WTC11 (cell line): ENCODE data around the gene CBFA2T2. TPM values are rescaled to one million over a fixed set of nuclear protein-coding genes. Genes with fewer than 3 reads are reported as not detected.

Source experiments
- ATAC-seq: fragments of 200-7000 bp; cut with Tn5 transposase; 2 replicates; pipeline ENCODE4 v1.10.0; 2021; ENCODE audit warnings: mild to moderate bottlenecking, moderate library complexity
- CTCF ChIA-PET: fragments of 300-600 bp; sonication (Branson Sonifier 250); formaldehyde crosslinking; loops from one replicate; lab custom pipeline; 2021; ENCODE audit warnings: antibody characterized with exemption; lab: Charles Lee
- POLR2A ChIA-PET: fragments of 350-600 bp; sonication (Branson Sonifier 250); formaldehyde crosslinking; loops from one replicate; lab custom pipeline; 2021; ENCODE audit warnings: antibody characterized with exemption; lab: Charles Lee
- DNase-seq: peaks from one replicate; pipeline ENCODE4 v3.0.0; 2021; ENCODE audit warnings: low spot score
- H3K27ac Mint-ChIP-seq: 2 replicates; pipeline ENCODE4 v1.8.0; 2021; ENCODE audit warnings: mixed read lengths
- H3K27me3 Mint-ChIP-seq: 2 replicates; pipeline ENCODE4 v1.8.0; 2021; ENCODE audit warnings: low read depth, mild to moderate bottlenecking, moderate library complexity, mixed read lengths
- H3K36me3 Mint-ChIP-seq: 2 replicates; pipeline ENCODE4 v1.8.0; 2021; ENCODE audit warnings: mixed read lengths
- H3K4me1 Mint-ChIP-seq: 2 replicates; pipeline ENCODE4 v1.8.0; 2022; ENCODE audit warnings: mixed read lengths
- H3K4me3 Mint-ChIP-seq: 2 replicates; pipeline ENCODE4 v1.8.0; 2021; ENCODE audit warnings: mild to moderate bottlenecking, moderate library complexity, mixed read lengths
- H3K9me3 Mint-ChIP-seq: 2 replicates; pipeline ENCODE4 v1.8.0; 2021; ENCODE audit warnings: mixed read lengths
- CREM ChIP-seq: sonication (generic); formaldehyde crosslinking; IDR thresholded peaks from 2 replicates; pipeline ENCODE4 v1.8.1; 2022; ENCODE audit warnings: mild to moderate bottlenecking, missing genetic modification reagents, moderate library complexity
- EMX1 ChIP-seq: fragments of 250-450 bp; sonication (Bioruptor Pico); IDR thresholded peaks from 2 replicates; pipeline ENCODE4 v1.8.0; 2021; ENCODE audit warnings: mild to moderate bottlenecking
- ETV6 ChIP-seq: sonication (generic); formaldehyde crosslinking; IDR thresholded peaks from 2 replicates; pipeline ENCODE4 v1.8.1; 2022; ENCODE audit warnings: mild to moderate bottlenecking, missing genetic modification reagents
- FOXP1 ChIP-seq: sonication (generic); formaldehyde crosslinking; IDR thresholded peaks from 2 replicates; pipeline ENCODE4 v1.8.0; 2022; ENCODE audit warnings: missing genetic modification reagents, mild to moderate bottlenecking, moderate library complexity, borderline replicate concordance
- IRF2 ChIP-seq: sonication (generic); formaldehyde crosslinking; IDR thresholded peaks from 2 replicates; pipeline ENCODE4 v1.8.0; 2022; ENCODE audit warnings: low read depth, missing genetic modification reagents, borderline replicate concordance
- MXD4 ChIP-seq: fragments of 250-450 bp; sonication (Bioruptor Pico); IDR thresholded peaks from 2 replicates; pipeline ENCODE4 v1.8.0; 2021; ENCODE audit warnings: mild to moderate bottlenecking, moderate library complexity, borderline replicate concordance
- NR3C1 ChIP-seq: sonication (generic); formaldehyde crosslinking; conservative IDR thresholded peaks from 2 replicates; pipeline ENCODE4 v1.8.1; 2023; ENCODE audit warnings: low read depth, mild to moderate bottlenecking, missing genetic modification reagents
- OVOL2 ChIP-seq: fragments of 250-450 bp; sonication (Bioruptor Pico); IDR thresholded peaks from 2 replicates; pipeline ENCODE4 v1.9.0; 2021; ENCODE audit warnings: mild to moderate bottlenecking, borderline replicate concordance
- RORB ChIP-seq: fragments of 250-450 bp; sonication (Bioruptor Pico); IDR thresholded peaks from 2 replicates; pipeline ENCODE4 v1.9.0; 2021; ENCODE audit warnings: mild to moderate bottlenecking
- SMAD3 ChIP-seq: sonication (generic); formaldehyde crosslinking; IDR thresholded peaks from 2 replicates; pipeline ENCODE4 v1.8.0; 2022; ENCODE audit warnings: missing genetic modification reagents, mild to moderate bottlenecking, borderline replicate concordance
- SP1 ChIP-seq: sonication (generic); formaldehyde crosslinking; conservative IDR thresholded peaks from 2 replicates; pipeline ENCODE4 v1.8.1; 2022; ENCODE audit warnings: missing genetic modification reagents
- TCF7 ChIP-seq: sonication (generic); formaldehyde crosslinking; IDR thresholded peaks from 2 replicates; pipeline ENCODE4 v1.8.0; 2022; ENCODE audit warnings: mild to moderate bottlenecking, low read depth, missing genetic modification reagents, moderate library complexity
- TEAD4 ChIP-seq: sonication (generic); formaldehyde crosslinking; IDR thresholded peaks from 2 replicates; pipeline ENCODE4 v1.8.0; 2022; ENCODE audit warnings: mild to moderate bottlenecking, missing genetic modification reagents
- TP53 ChIP-seq: sonication (generic); formaldehyde crosslinking; IDR thresholded peaks from 2 replicates; pipeline ENCODE4 v1.8.1; 2023; ENCODE audit warnings: mild to moderate bottlenecking, missing genetic modification reagents
- ZNF121 ChIP-seq: sonication (generic); formaldehyde crosslinking; IDR thresholded peaks from 2 replicates; pipeline ENCODE4 v1.8.0; 2023; ENCODE audit warnings: missing genetic modification reagents
- ZNF423 ChIP-seq: fragments of 250-450 bp; sonication (Bioruptor Pico); IDR thresholded peaks from 2 replicates; pipeline ENCODE4 v2.1.2; 2022; ENCODE audit warnings: mild to moderate bottlenecking, moderate library complexity
- total RNA-seq: library from RNA; stranded (reverse); gene quantifications from 3 replicates; pipeline ENCODE4 v1.2.3, GENCODE V29; 2021
- TF ChIP-seq, protein P1 (sequence below): fragments of 200-600 bp; IDR thresholded peaks from 2 replicates; pipeline ENCODE4 v1.8.0; 2022; ENCODE audit warnings: antibody characterized with exemption
- TF ChIP-seq, protein P2 (sequence below): sonication (generic); formaldehyde crosslinking; IDR thresholded peaks from 2 replicates; pipeline ENCODE4 v1.8.0; 2022; ENCODE audit warnings: mild to moderate bottlenecking, missing genetic modification reagents
- TF ChIP-seq, protein P3 (sequence below): sonication (generic); formaldehyde crosslinking; IDR thresholded peaks from 2 replicates; pipeline ENCODE4 v1.8.1; 2023; ENCODE audit warnings: mild to moderate bottlenecking, missing genetic modification reagents
- TF ChIP-seq, protein P4 (sequence below): sonication (generic); formaldehyde crosslinking; IDR thresholded peaks from 2 replicates; pipeline ENCODE4 v1.8.0; 2022; ENCODE audit warnings: mild to moderate bottlenecking, missing genetic modification reagents
- TF ChIP-seq, protein P5 (sequence below): sonication (generic); formaldehyde crosslinking; IDR thresholded peaks from 2 replicates; pipeline ENCODE4 v1.8.1; 2023; ENCODE audit warnings: mild to moderate bottlenecking, missing genetic modification reagents, moderate library complexity
- TF ChIP-seq, protein P6 (sequence below): sonication (generic); formaldehyde crosslinking; IDR thresholded peaks from 2 replicates; pipeline ENCODE4 v1.8.1; 2023; ENCODE audit warnings: mild to moderate bottlenecking, missing genetic modification reagents, borderline replicate concordance

CBFA2T2 gene
- total RNA-seq, 1 experiment from 2014 or later, result 22.1 TPM

DNA sequence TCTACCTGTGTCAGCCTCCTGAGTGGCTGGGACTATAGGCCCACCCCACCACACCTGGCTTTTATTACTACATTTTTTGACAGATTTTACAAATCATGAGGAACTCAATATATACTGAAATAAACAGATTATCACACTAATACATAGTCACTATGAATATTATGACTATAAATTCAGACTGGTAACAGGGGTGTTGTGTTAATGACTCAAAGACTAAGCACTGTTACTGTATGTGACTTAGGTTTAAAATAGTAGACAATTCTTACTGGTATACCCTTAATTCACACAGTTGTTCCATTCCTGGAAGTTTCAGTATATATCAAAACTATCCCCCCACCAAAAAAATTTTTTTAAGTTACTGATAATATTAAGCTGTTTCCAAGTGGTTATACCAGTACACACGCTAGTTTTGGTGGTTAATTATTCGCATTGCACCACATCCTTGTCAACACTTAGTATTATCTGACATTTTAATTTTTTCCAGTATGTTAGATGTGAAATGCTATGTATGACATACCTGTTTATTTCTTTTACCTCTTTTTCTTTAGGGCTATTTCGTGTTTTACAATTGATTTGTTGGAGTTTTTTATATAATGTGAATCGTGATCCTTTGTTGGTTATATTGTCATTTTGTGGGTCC, 137.8 kb downstream of the CBFA2T2 start:
- DNase-seq, result no peak
- Mint-ChIP-seq H3K36me3 (peaks cover 45% of the 10 kb centered on the region), H3K4me3 (no peak overlapping the region), H3K9me3 (no peaks in the 10 kb centered on the region)
- TF ChIP-seq ZNF121 (CRISPR knock-in tag), result no peak
- no peak for TF ChIP-seq TEAD4 (CRISPR knock-in tag)
- TF ChIP-seq SMAD3 (CRISPR knock-in tag), result no peak
- TF ChIP-seq, protein P1, sequence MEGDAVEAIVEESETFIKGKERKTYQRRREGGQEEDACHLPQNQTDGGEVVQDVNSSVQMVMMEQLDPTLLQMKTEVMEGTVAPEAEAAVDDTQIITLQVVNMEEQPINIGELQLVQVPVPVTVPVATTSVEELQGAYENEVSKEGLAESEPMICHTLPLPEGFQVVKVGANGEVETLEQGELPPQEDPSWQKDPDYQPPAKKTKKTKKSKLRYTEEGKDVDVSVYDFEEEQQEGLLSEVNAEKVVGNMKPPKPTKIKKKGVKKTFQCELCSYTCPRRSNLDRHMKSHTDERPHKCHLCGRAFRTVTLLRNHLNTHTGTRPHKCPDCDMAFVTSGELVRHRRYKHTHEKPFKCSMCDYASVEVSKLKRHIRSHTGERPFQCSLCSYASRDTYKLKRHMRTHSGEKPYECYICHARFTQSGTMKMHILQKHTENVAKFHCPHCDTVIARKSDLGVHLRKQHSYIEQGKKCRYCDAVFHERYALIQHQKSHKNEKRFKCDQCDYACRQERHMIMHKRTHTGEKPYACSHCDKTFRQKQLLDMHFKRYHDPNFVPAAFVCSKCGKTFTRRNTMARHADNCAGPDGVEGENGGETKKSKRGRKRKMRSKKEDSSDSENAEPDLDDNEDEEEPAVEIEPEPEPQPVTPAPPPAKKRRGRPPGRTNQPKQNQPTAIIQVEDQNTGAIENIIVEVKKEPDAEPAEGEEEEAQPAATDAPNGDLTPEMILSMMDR, result no peak
- TF ChIP-seq, protein P2, sequence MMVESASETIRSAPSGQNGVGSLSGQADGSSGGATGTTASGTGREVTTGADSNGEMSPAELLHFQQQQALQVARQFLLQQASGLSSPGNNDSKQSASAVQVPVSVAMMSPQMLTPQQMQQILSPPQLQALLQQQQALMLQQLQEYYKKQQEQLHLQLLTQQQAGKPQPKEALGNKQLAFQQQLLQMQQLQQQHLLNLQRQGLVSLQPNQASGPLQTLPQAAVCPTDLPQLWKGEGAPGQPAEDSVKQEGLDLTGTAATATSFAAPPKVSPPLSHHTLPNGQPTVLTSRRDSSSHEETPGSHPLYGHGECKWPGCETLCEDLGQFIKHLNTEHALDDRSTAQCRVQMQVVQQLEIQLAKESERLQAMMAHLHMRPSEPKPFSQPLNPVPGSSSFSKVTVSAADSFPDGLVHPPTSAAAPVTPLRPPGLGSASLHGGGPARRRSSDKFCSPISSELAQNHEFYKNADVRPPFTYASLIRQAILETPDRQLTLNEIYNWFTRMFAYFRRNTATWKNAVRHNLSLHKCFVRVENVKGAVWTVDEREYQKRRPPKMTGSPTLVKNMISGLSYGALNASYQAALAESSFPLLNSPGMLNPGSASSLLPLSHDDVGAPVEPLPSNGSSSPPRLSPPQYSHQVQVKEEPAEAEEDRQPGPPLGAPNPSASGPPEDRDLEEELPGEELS (CRISPR knock-in tag), result no peak
- TF ChIP-seq, protein P3, sequence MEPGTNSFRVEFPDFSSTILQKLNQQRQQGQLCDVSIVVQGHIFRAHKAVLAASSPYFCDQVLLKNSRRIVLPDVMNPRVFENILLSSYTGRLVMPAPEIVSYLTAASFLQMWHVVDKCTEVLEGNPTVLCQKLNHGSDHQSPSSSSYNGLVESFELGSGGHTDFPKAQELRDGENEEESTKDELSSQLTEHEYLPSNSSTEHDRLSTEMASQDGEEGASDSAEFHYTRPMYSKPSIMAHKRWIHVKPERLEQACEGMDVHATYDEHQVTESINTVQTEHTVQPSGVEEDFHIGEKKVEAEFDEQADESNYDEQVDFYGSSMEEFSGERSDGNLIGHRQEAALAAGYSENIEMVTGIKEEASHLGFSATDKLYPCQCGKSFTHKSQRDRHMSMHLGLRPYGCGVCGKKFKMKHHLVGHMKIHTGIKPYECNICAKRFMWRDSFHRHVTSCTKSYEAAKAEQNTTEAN (CRISPR knock-in tag), result no peak
- TF ChIP-seq TCF7 (CRISPR knock-in tag), result no peak
- TF ChIP-seq CREM, result no peak
- no peak for TF ChIP-seq RORB (CRISPR knock-in tag)
- no peak for TF ChIP-seq ETV6
- no peak for TF ChIP-seq SP1
- TF ChIP-seq FOXP1 (CRISPR knock-in tag), result no peak
- TF ChIP-seq, protein P4, sequence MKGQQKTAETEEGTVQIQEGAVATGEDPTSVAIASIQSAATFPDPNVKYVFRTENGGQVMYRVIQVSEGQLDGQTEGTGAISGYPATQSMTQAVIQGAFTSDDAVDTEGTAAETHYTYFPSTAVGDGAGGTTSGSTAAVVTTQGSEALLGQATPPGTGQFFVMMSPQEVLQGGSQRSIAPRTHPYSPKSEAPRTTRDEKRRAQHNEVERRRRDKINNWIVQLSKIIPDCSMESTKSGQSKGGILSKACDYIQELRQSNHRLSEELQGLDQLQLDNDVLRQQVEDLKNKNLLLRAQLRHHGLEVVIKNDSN (CRISPR knock-in tag), result no peak
- TF ChIP-seq, all 79 proteins: peak for 0
- ChIA-PET POLR2A (no interaction called here), CTCF (interaction anchor here (1.0 kb wide), 1 partner anchor 170 kb away, joined by 4 read pairs; no protein-coding TSS in a partner anchor)
- Mint-ChIP-seq H3K4me1 (no peaks in the 10 kb centered on the region), H3K27me3 (no peaks in the 10 kb centered on the region), H3K27ac (no peak overlapping the region)
- ATAC-seq, result no peak

DNA sequence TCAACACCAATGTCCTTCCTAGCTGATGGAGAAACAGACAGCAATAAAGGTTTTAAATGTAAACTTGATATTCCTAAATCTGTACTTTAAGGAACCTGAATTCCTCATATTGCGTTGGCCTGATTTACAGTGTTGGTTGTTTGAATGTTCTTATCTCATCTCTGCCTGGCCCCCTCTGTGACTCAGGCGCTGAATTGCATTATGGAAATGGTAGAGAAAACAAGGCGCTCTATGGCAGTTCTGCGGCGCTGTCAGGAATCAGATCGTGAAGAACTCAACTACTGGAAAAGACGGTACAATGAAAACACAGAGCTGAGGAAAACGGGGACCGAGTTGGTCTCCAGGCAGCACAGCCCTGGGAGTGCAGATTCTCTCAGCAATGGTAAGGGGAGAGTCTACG, 139.6 kb downstream of the CBFA2T2 start:
- Mint-ChIP-seq H3K4me3 (no peak overlapping the region), H3K27ac (no peak overlapping the region), H3K36me3 (peaks cover 35% of the 10 kb centered on the region), H3K4me1 (no peaks in the 10 kb centered on the region), H3K27me3 (no peaks in the 10 kb centered on the region), H3K9me3 (no peaks in the 10 kb centered on the region)
- no peak for ATAC-seq
- ChIA-PET CTCF (no interaction called here), POLR2A (no interaction called here)
- DNase-seq, result no peak
- TF ChIP-seq, protein P5, sequence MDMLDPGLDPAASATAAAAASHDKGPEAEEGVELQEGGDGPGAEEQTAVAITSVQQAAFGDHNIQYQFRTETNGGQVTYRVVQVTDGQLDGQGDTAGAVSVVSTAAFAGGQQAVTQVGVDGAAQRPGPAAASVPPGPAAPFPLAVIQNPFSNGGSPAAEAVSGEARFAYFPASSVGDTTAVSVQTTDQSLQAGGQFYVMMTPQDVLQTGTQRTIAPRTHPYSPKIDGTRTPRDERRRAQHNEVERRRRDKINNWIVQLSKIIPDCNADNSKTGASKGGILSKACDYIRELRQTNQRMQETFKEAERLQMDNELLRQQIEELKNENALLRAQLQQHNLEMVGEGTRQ (CRISPR knock-in tag), result no peak
- no peak for TF ChIP-seq MXD4
- no peak for TF ChIP-seq IRF2 (CRISPR knock-in tag)
- no peak for TF ChIP-seq TP53 (CRISPR knock-in tag)
- no peak for TF ChIP-seq ZNF423 (CRISPR knock-in tag)
- no peak for TF ChIP-seq EMX1 (CRISPR knock-in tag)
- TF ChIP-seq, protein P6, sequence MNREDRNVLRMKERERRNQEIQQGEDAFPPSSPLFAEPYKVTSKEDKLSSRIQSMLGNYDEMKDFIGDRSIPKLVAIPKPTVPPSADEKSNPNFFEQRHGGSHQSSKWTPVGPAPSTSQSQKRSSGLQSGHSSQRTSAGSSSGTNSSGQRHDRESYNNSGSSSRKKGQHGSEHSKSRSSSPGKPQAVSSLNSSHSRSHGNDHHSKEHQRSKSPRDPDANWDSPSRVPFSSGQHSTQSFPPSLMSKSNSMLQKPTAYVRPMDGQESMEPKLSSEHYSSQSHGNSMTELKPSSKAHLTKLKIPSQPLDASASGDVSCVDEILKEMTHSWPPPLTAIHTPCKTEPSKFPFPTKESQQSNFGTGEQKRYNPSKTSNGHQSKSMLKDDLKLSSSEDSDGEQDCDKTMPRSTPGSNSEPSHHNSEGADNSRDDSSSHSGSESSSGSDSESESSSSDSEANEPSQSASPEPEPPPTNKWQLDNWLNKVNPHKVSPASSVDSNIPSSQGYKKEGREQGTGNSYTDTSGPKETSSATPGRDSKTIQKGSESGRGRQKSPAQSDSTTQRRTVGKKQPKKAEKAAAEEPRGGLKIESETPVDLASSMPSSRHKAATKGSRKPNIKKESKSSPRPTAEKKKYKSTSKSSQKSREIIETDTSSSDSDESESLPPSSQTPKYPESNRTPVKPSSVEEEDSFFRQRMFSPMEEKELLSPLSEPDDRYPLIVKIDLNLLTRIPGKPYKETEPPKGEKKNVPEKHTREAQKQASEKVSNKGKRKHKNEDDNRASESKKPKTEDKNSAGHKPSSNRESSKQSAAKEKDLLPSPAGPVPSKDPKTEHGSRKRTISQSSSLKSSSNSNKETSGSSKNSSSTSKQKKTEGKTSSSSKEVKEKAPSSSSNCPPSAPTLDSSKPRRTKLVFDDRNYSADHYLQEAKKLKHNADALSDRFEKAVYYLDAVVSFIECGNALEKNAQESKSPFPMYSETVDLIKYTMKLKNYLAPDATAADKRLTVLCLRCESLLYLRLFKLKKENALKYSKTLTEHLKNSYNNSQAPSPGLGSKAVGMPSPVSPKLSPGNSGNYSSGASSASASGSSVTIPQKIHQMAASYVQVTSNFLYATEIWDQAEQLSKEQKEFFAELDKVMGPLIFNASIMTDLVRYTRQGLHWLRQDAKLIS (CRISPR knock-in tag), result no peak
- TF ChIP-seq, protein P3 (CRISPR knock-in tag), result no peak
- TF ChIP-seq OVOL2 (CRISPR knock-in tag), result no peak
- TF ChIP-seq NR3C1 (CRISPR knock-in tag), result no peak
